Pons (tissue), 1 donor: ENCODE results near the gene CFD.
"Not testable (repeated sequence)": the region's sequence is repeated elsewhere in the genome, so short reads cannot be mapped to it uniquely, and the experiment has no call there.

Experiments used
- DNase-seq: peaks from one replicate; pipeline ENCODE4 v3.0.0-alpha.2; 2016; ENCODE audit warnings: low spot score

CFD gene

GRCh38 chr19:852136-853013 lies 7.1 kb upstream of the CFD start, which contains the start of gene ELANE:
TSS of gene ELANE (plus strand) at chr19:852303. CDS start at chr19:852329, 26 bp downstream.
- no peak for DNase-seq

- DNase-seq: no peak
Observed at GRCh38 chr19:853014-853585, 6.4 kb upstream of the CFD start.

- not testable (repeated sequence) for DNase-seq
Observed at GRCh38 chr19:853614-854220, 5.7 kb upstream of the CFD start.

- no peak for DNase-seq
Observed at GRCh38 chr19:854549-854948, 4.9 kb upstream of the CFD start.

GRCh38 chr19:855142-855541 lies 4.3 kb upstream of the CFD start:
- no peak for DNase-seq

GRCh38 chr19:855566-856120 lies 3.8 kb upstream of the CFD start:
- DNase-seq: no peak

GRCh38 chr19:858284-858683 lies 1.2 kb upstream of the CFD start:
- no peak for DNase-seq

GRCh38 chr19:861141-861755 lies 1.8 kb downstream of the CFD start:
- DNase-seq: no peak

GRCh38 chr19:861756-862580 lies 2.5 kb downstream of the CFD start:
- DNase-seq: no peak

GRCh38 chr19:862581-863314 lies 3.3 kb downstream of the CFD start:
- DNase-seq: no peak

GRCh38 chr19:863315-863620 lies 3.8 kb downstream of the CFD start:
- no peak for DNase-seq

GRCh38 chr19:866769-867300 lies 7.4 kb downstream of the CFD start:
- no peak for DNase-seq

- no peak for DNase-seq
Observed at GRCh38 chr19:867301-867793, 7.9 kb downstream of the CFD start.

- DNase-seq: no peak
Observed at GRCh38 chr19:867855-868457, 8.5 kb downstream of the CFD start.

GRCh38 chr19:868458-869244 lies 9.2 kb downstream of the CFD start:
- no peak for DNase-seq

GRCh38 chr19:869245-870177 lies 10.0 kb downstream of the CFD start:
- DNase-seq: no peak

GRCh38 chr19:870314-870713 lies 10.8 kb downstream of the CFD start:
- DNase-seq: no peak

GRCh38 chr19:870963-871401 lies 11.5 kb downstream of the CFD start:
- no peak for DNase-seq
